OCI-LY1 (cell line): ENCODE measurements around the gene TPTE.
"Not testable (repeated sequence)": the region's sequence is repeated elsewhere in the genome, so short reads cannot be mapped to it uniquely, and the experiment has no call there.

Experiments used
- H2AFZ ChIP-seq: fragments of 200-600 bp; sonication (generic), shearing (Covaris generic); 2 replicates; pipeline ENCODE4 v1.6.0; 2014; ENCODE audit warnings: antibody characterized with exemption, mild to moderate bottlenecking, low read length
- H3F3A ChIP-seq: fragments of 200-600 bp; sonication (generic), shearing (Covaris generic); 2 replicates; pipeline ENCODE4 v1.6.0; 2014; ENCODE audit warnings: mild to moderate bottlenecking, antibody characterized with exemption, low read length, moderate library complexity; ENCODE audit not compliant: insufficient read depth
- H3K27ac ChIP-seq: fragments of 200-600 bp; sonication (generic); 2 replicates; pipeline ENCODE4 v1.5.1; 2014; ENCODE audit warnings: low read length, mixed run types, mild to moderate bottlenecking, low read depth; ENCODE audit not compliant: poor library complexity, severe bottlenecking
- H3K27me3 ChIP-seq: fragments of 200-600 bp; sonication (generic); 2 replicates; pipeline ENCODE4 v1.6.0; 2014; ENCODE audit warnings: antibody characterized with exemption, mild to moderate bottlenecking, low read length, moderate library complexity; ENCODE audit not compliant: insufficient read depth
- H3K36me3 ChIP-seq: fragments of 200-600 bp; sonication (generic); 2 replicates; pipeline ENCODE4 v1.6.1; 2014; ENCODE audit warnings: mild to moderate bottlenecking, antibody characterized with exemption, low read length, moderate library complexity, mixed read lengths; ENCODE audit not compliant: insufficient read depth
- H3K4me1 ChIP-seq: fragments of 200-600 bp; sonication (generic); 2 replicates; pipeline ENCODE4 v1.5.1; 2014; ENCODE audit warnings: mild to moderate bottlenecking, low read length, moderate library complexity; ENCODE audit not compliant: insufficient read depth, severe bottlenecking
- H3K4me2 ChIP-seq: fragments of 200-600 bp; sonication (generic), shearing (Covaris generic); 2 replicates; pipeline ENCODE4 v1.6.1; 2014; ENCODE audit warnings: low read length
- H3K4me3 ChIP-seq: fragments of 200-600 bp; sonication (generic); 2 replicates; pipeline ENCODE4 v1.5.1; 2014; ENCODE audit warnings: low read length, low read depth, mild to moderate bottlenecking, mixed read lengths; ENCODE audit not compliant: poor library complexity, severe bottlenecking
- H3K79me2 ChIP-seq: fragments of 200-600 bp; shearing (Covaris generic); 2 replicates; pipeline ENCODE4 v1.6.1; 2016; ENCODE audit warnings: mixed run types, low read length, mixed read lengths; ENCODE audit not compliant: insufficient read depth
- H3K9ac ChIP-seq: fragments of 200-600 bp; sonication (generic), shearing (Covaris generic); 2 replicates; pipeline ENCODE4 v1.6.1; 2014; ENCODE audit warnings: mild to moderate bottlenecking, low read length, mixed read lengths
- H3K9me2 ChIP-seq: fragments of 200-600 bp; sonication (generic), shearing (Covaris generic); 2 replicates; pipeline ENCODE4 v1.6.1; 2014; ENCODE audit warnings: low read depth, mild to moderate bottlenecking, low read length, mixed read lengths
- H3K9me3 ChIP-seq: fragments of 200-600 bp; shearing (Covaris generic); 2 replicates; pipeline ENCODE4 v1.6.1; 2014; ENCODE audit warnings: low read length, mixed read lengths
- H4K20me1 ChIP-seq: fragments of 200-600 bp; sonication (generic), shearing (Covaris generic); 2 replicates; pipeline ENCODE4 v1.6.0; 2016; ENCODE audit warnings: mild to moderate bottlenecking, low read length; ENCODE audit not compliant: insufficient read depth
- CTCF ChIP-seq: fragments of 200-600 bp; sonication (generic), shearing (Covaris generic); IDR thresholded peaks from 2 replicates; pipeline ENCODE4 v1.5.1; 2017; ENCODE audit warnings: mild to moderate bottlenecking, antibody characterized with exemption, low read length, moderate library complexity, mixed read lengths
- EZH2 ChIP-seq: fragments of 200-600 bp; sonication (generic), shearing (Covaris generic); IDR thresholded peaks from 2 replicates; pipeline ENCODE4 v1.8.0; 2017; ENCODE audit warnings: borderline replicate concordance, mixed run types, mild to moderate bottlenecking, antibody characterized with exemption, low read length, moderate library complexity, mixed read lengths

The TPTE gene

GRCh38 chr21:10511116-10511515 lies 10.3 kb upstream of the TPTE start:
- H3K27ac ChIP-seq = no peak overlapping the region
- H3K4me3 ChIP-seq = no peak overlapping the region
- no peaks in the 10 kb centered on the region for H3F3A ChIP-seq
- H2AFZ ChIP-seq = no peak overlapping the region
- H3K4me2 ChIP-seq = no peak overlapping the region
- H3K9me2 ChIP-seq = no peaks in the 10 kb centered on the region
- no peak overlapping the region for H3K9ac ChIP-seq
- TF ChIP-seq EZH2 (no peak), CTCF (no peak)
- no peaks in the 10 kb centered on the region for H3K36me3 ChIP-seq
- no peaks in the 10 kb centered on the region for H4K20me1 ChIP-seq
- H3K27me3 ChIP-seq = no peaks in the 10 kb centered on the region
- no peaks in the 10 kb centered on the region for H3K4me1 ChIP-seq
- no peaks in the 10 kb centered on the region for H3K9me3 ChIP-seq
- no peaks in the 10 kb centered on the region for H3K79me2 ChIP-seq

GRCh38 chr21:10516889-10517288 lies 4.5 kb upstream of the TPTE start:
- not testable (repeated sequence) for H3K4me1 ChIP-seq, H3F3A ChIP-seq, H3K9me3 ChIP-seq, H3K9me2 ChIP-seq, H3K9ac ChIP-seq, H2AFZ ChIP-seq, H3K36me3 ChIP-seq, H3K79me2 ChIP-seq, H4K20me1 ChIP-seq, H3K4me2 ChIP-seq, H3K4me3 ChIP-seq, H3K27me3 ChIP-seq, H3K27ac ChIP-seq

- H3K79me2 ChIP-seq, H4K20me1 ChIP-seq, H3K4me3 ChIP-seq, H3K27me3 ChIP-seq, H3K9me2 ChIP-seq, H3K9me3 ChIP-seq, H3K9ac ChIP-seq, H2AFZ ChIP-seq, H3K27ac ChIP-seq, H3F3A ChIP-seq, H3K4me1 ChIP-seq, H3K36me3 ChIP-seq, H3K4me2 ChIP-seq: not testable (repeated sequence)
Observed at GRCh38 chr21:10517904-10518303, 3.5 kb upstream of the TPTE start.

DNA sequence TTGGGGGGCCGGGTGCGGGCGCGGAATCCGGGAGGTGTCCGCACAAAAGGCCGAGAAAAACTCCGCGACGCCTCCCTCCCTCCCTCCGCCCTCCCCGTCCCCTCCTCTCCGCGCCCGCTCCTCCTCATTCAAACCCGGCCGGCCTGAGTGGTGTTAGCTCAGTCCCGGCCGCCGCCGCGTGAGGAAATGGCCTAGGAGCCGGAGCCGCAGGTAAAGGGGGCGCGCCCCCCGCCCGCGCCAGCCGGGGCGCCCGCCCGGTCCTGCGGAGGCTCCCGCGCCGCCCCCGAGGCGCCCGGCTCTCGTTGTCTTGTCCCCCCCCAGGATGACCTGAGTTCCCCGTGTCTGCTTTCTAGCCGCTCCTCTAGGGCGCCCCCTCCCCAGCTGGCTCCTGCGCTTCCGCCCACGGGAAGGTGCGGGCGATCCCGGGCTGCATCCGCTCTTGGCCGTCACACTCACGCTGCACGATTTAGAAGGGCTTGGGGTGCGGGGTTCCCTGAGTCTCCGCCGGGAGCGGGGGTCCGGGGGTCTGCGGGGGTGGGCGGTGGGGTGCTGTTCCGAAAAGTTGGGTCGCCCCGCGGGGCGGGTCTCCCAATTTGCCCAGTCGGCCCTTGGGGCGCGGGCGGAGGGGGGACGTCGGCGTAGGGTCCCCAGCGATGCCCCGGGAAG lies 585 bp downstream of the TPTE start:
- not testable (repeated sequence) for H3K4me2 ChIP-seq, H4K20me1 ChIP-seq, H3F3A ChIP-seq, H3K4me3 ChIP-seq, H3K79me2 ChIP-seq, H3K27ac ChIP-seq, H3K9ac ChIP-seq, H3K27me3 ChIP-seq, H3K4me1 ChIP-seq, H2AFZ ChIP-seq, H3K9me3 ChIP-seq, H3K9me2 ChIP-seq, H3K36me3 ChIP-seq

DNA sequence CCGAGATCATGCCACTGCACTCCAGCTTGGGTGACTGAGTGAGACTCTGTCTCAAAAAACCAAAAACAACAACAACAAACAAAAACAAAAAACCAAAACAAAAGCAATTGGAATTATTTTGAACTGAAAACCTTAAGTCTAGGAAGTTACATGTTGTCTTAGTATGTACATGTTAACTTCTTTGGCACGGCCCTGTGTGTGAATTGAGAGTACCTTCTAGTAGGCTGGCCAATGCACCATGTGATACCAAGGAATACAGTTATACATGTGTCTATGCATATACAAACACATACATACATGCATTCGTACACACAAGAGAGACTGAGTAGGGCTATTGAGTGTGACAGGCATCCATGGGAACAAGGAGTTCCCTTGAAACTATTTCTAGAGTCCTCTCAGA lies 18.6 kb downstream of the TPTE start:
- H3F3A ChIP-seq = no peaks in the 10 kb centered on the region
- H3K9me3 ChIP-seq = no peaks in the 10 kb centered on the region
- H3K36me3 ChIP-seq = no peaks in the 10 kb centered on the region
- no peaks in the 10 kb centered on the region for H3K4me1 ChIP-seq
- TF ChIP-seq EZH2 = no peak
- no peak for TF ChIP-seq CTCF
- H3K4me3 ChIP-seq = no peak overlapping the region
- no peak overlapping the region for H2AFZ ChIP-seq
- H4K20me1 ChIP-seq = no peaks in the 10 kb centered on the region
- H3K4me2 ChIP-seq = no peak overlapping the region
- no peak overlapping the region for H3K9ac ChIP-seq
- H3K27me3 ChIP-seq = no peaks in the 10 kb centered on the region
- no peaks in the 10 kb centered on the region for H3K9me2 ChIP-seq
- no peak overlapping the region for H3K27ac ChIP-seq
- no peaks in the 10 kb centered on the region for H3K79me2 ChIP-seq

DNA sequence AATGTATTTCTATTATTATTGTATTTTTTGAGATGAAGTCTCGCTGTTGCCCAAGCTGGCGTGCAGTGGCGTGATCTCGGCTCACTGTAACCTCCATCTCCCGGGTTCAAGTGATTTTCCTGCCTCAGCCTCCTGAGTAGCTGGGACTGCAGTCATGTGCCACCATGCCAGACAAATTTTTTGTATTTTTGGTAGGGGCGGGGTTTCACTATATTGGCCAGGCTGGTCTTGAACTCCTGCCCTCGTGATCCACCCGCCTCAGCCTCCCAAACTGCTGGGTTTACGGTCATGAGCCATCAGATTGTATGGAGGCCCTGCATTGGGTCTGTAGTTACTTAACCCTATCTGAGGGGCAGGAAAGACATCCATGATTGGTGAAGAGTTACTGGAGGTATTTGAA lies 23.0 kb downstream of the TPTE start:
- not testable (repeated sequence) for H3K9ac ChIP-seq, H3K9me3 ChIP-seq, H3K79me2 ChIP-seq, H3K4me3 ChIP-seq, H3K27me3 ChIP-seq, H3F3A ChIP-seq, H2AFZ ChIP-seq, H3K36me3 ChIP-seq, H4K20me1 ChIP-seq, H3K4me1 ChIP-seq, H3K9me2 ChIP-seq, H3K27ac ChIP-seq, H3K4me2 ChIP-seq
